Spleen (tissue), 7 donors: Measurements from ENCODE around the gene ST7.

Experiments
- CTCF ChIP-seq, 11 experiments: fragments of 200-600 bp in 7 of 11; fragments of 450-650 bp in 4 of 11; sonication (generic) in 4 of 11; IDR thresholded peaks in 8 of 11; conservative IDR thresholded peaks in 3 of 11; 1 replicate in 7 of 11; 2 replicates in 4 of 11; pipeline versions ENCODE4 v1.4.0 to v1.8.0; 2016 to 2021; ENCODE audit warnings: antibody characterized with exemption in 11 of 11, inconsistent platforms in 4 of 11, mild to moderate bottlenecking in 1 of 11
- POLR2A ChIP-seq, 3 donors: fragments of 450-650 bp; IDR thresholded peaks; one replicate each; pipeline ENCODE4 v1.5.1; 2017; ENCODE audit warnings: antibody characterized with exemption in 3 of 3, mild to moderate bottlenecking in 1 of 3
- POLR2AphosphoS5 ChIP-seq, 3 donors: sonication (generic); formaldehyde crosslinking; IDR thresholded peaks; one replicate each; pipeline ENCODE4 v1.5.1; 2017; ENCODE audit warnings: antibody characterized with exemption in 3 of 3
- donor health status: DM: no; HTN: no; CAD: no; lungs with moderate emphysema.
- donor health status: DM: no; HTN: no; CAD: no.
- donor health status: DM: no; HTN: no; CAD: no.

GRCh38 chr7:116934580-116934979 is 18.7 kb upstream of the ST7 start:
- no peak for TF ChIP-seq CTCF (IDR thresholded peaks at IDR 0.05 in 8 of 11, conservative IDR thresholded peaks at IDR 0.05 in 3 of 11)
- TF ChIP-seq POLR2AphosphoS5 (IDR thresholded peaks at IDR 0.05): no peak
- TF ChIP-seq POLR2A (IDR thresholded peaks at IDR 0.05): no peak
